ENCODE measurements around the gene NAV3. TPM values are rescaled to one million over a fixed set of nuclear protein-coding genes. Genes with fewer than 3 reads are reported as not detected.

Gene NAV3
- total RNA-seq, 2 donors from 2014 or later: 0.72 to 1.9 TPM

DNA sequence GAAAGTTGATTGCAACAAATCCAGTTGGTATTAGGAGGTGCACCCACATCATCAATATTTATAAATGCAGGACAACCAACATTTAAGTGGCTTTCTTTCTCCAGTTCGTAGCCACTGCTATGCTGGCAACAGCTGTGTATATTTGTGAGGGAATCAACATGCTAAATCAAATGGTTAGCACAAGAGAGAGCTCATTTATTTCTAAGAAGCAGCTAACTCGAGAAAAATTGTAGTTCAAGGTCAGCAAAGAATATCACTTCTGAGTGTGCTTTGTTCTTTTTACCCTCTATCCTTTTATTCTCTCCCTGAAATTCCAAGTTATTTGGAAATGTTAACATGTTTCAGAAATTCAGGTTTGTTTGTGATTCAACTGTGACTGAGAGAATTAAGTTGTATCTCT is 137.3 kb downstream of the NAV3 start:
- no peaks in the 10 kb centered on the region for H3K4me1 ChIP-seq
- no peak overlapping the region for H3K9ac ChIP-seq (ENCODE audit: low read depth in 2 of 2, low read length in 2 of 2)
- no peaks in the 10 kb centered on the region for H3K36me3 ChIP-seq
- intact Hi-C loops (cut with DNase I): no loop called here
- H3K27ac ChIP-seq: no peak overlapping the region
- no peak for DNase-seq
- H3K27me3 ChIP-seq: no peaks in the 10 kb centered on the region
- no peak overlapping the region for H3K4me3 ChIP-seq
- TF ChIP-seq CTCF (IDR thresholded peaks at IDR 0.05): no peak
- no peaks in the 10 kb centered on the region for H3K9me3 ChIP-seq

GRCh38 chr12:77968571-77968970 is 137.9 kb downstream of the NAV3 start:
- no peak overlapping the region for H3K4me3 ChIP-seq

DNA sequence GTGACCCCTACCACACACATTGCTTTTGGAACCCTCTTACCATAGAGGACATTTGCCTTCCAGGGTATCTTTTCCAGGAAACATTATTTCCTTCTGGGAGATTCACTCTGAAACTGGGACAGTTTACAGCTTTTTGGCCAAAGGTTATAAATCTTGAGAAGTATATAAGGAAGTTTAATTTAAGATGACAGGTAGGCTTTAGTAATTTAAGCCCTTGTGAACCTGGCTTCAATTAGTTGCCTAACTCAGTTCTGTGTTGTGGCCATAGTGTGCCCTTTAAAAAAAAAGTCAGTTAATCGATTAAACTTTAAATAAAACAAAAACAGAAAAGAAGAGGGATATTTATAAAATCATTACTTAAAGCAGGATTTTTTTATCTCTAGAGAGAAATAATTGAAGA is 142.9 kb downstream of the NAV3 start:
- Histone ChIP-seq H3K9me3 (no peaks in the 10 kb centered on the region), H3K9ac (ENCODE audit: low read depth in 2 of 2, low read length in 2 of 2) (no peak overlapping the region), H3K36me3 (no peaks in the 10 kb centered on the region), H3K4me1 (no peaks in the 10 kb centered on the region), H3K4me3 (no peak overlapping the region), H3K27me3 (no peaks in the 10 kb centered on the region), H3K27ac (no peak overlapping the region)
- DNase-seq: no peak
- no peak for TF ChIP-seq CTCF (IDR thresholded peaks at IDR 0.05)
- intact Hi-C loops (cut with DNase I): no loop called here

More at GRCh38 chr12:77968571-77968970, 137.9 kb downstream of the NAV3 start:
- no peak for TF ChIP-seq CTCF (IDR thresholded peaks at IDR 0.05)
- Histone ChIP-seq H3K9ac (ENCODE audit: low read depth in 2 of 2, low read length in 2 of 2) (no peak overlapping the region), H3K27me3 (no peaks in the 10 kb centered on the region), H3K4me1 (no peaks in the 10 kb centered on the region), H3K27ac (no peak overlapping the region), H3K36me3 (no peaks in the 10 kb centered on the region), H3K9me3 (no peaks in the 10 kb centered on the region)
- intact Hi-C loops (cut with DNase I): no loop called here
- no peak for DNase-seq

DNA sequence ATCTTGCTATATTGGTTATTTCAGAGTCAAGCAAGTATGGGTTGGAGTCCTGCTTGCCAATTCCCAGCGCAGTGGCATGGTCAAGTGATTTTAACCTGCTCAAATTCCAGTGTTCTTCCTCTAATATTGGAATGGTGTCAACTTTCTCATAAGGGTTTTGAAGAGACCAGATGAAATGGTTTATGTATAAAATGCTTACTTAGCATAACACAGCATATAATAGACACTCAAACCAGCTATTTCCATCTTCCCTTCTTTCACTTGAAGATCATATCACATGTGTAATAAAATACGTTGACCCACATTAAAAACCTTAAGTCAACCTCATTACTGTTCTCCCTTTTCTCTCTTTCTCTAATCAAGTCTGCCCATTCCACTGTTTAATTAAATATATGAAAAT is 144.0 kb downstream of the NAV3 start:
- Histone ChIP-seq H3K27ac (no peak overlapping the region), H3K9ac (ENCODE audit: low read depth in 2 of 2, low read length in 2 of 2) (no peak overlapping the region), H3K36me3 (no peaks in the 10 kb centered on the region), H3K4me3 (no peak overlapping the region), H3K27me3 (no peaks in the 10 kb centered on the region), H3K4me1 (no peaks in the 10 kb centered on the region), H3K9me3 (no peaks in the 10 kb centered on the region)
- intact Hi-C loops (cut with DNase I): no loop called here
- TF ChIP-seq CTCF (IDR thresholded peaks at IDR 0.05): no peak
- no peak for DNase-seq

GRCh38 chr12:77979597-77980250 is 149.0 kb downstream of the NAV3 start:
- H3K4me1 ChIP-seq: no peaks in the 10 kb centered on the region
- no peak overlapping the region for H3K9ac ChIP-seq (ENCODE audit: low read depth in 2 of 2, low read length in 2 of 2)
- no peaks in the 10 kb centered on the region for H3K36me3 ChIP-seq
- no peaks in the 10 kb centered on the region for H3K9me3 ChIP-seq
- no peak for DNase-seq
- intact Hi-C loops (cut with DNase I): no loop called here
- no peak overlapping the region for H3K4me3 ChIP-seq
- H3K27ac ChIP-seq: no peak overlapping the region
- no peaks in the 10 kb centered on the region for H3K27me3 ChIP-seq
- no peak for TF ChIP-seq CTCF (IDR thresholded peaks at IDR 0.05)

Measured in colonic mucosa (tissue), 4 donors.